ENCODE measurements around the gene FAM228B. TPM values are rescaled to one million over a fixed set of nuclear protein-coding genes. Genes with fewer than 3 reads are reported as not detected.

Gene FAM228B
- total and polyA plus RNA-seq, 2 donors from 2014 or later: 23.2 to 35.2 TPM

- Histone ChIP-seq H3K36me3 (ENCODE audit: control insufficient read depth in 2 of 3, insufficient read depth in 3 of 3, low read length in 3 of 3) (peaks cover 0 to 25% (median 12%) of the 10 kb centered on the region in 3 donors), H3K4me3 (ENCODE audit: low read length in 3 of 3) (no peak overlapping the region), H3K27me3 (ENCODE audit: control insufficient read depth, insufficient read depth, low read length) (no peaks in the 10 kb centered on the region), H3K9me3 (ENCODE audit: control insufficient read depth in 2 of 3, insufficient read depth in 1 of 3, low read length in 3 of 3) (no peaks in the 10 kb centered on the region), H3K27ac (ENCODE audit: low read depth in 2 of 2, low read length in 2 of 2) (no peak overlapping the region), H3K9ac (ENCODE audit: low read length in 3 of 3) (no peak overlapping the region), H3K4me1 (ENCODE audit: control insufficient read depth in 2 of 3, insufficient read depth in 2 of 3, low read depth in 1 of 3, low read length in 3 of 3) (no peaks in the 10 kb centered on the region)
- no peak for TF ChIP-seq CTCF (IDR thresholded peaks at IDR 0.05; ENCODE audit: borderline replicate concordance, extremely low read depth, insufficient read depth)
- DNase-seq (no peak), FAIRE-seq (no peak)
- intact Hi-C loops (cut with DNase I): no loop called here
Observed at GRCh38 chr2:24200799-24201198, 77.5 kb downstream of the FAM228B start.

- Histone ChIP-seq H3K36me3 (ENCODE audit: control insufficient read depth in 2 of 3, insufficient read depth in 3 of 3, low read length in 3 of 3) (peaks cover 0 to 32% (median 12%) of the 10 kb centered on the region in 3 donors), H3K4me3 (ENCODE audit: low read length in 3 of 3) (no peak overlapping the region), H3K4me1 (ENCODE audit: control insufficient read depth in 2 of 3, insufficient read depth in 2 of 3, low read depth in 1 of 3, low read length in 3 of 3) (no peaks in the 10 kb centered on the region), H3K9ac (ENCODE audit: low read length in 3 of 3) (no peak overlapping the region), H3K27me3 (ENCODE audit: control insufficient read depth, insufficient read depth, low read length) (no peaks in the 10 kb centered on the region), H3K27ac (ENCODE audit: low read depth in 2 of 2, low read length in 2 of 2) (no peak overlapping the region), H3K9me3 (ENCODE audit: control insufficient read depth in 2 of 3, insufficient read depth in 1 of 3, low read length in 3 of 3) (no peaks in the 10 kb centered on the region)
- DNase-seq (peak in 4 of 5 donors; percentile 24 to 77 (median 57)), FAIRE-seq (no peak)
- TF ChIP-seq CTCF (IDR thresholded peaks at IDR 0.05; ENCODE audit: borderline replicate concordance, extremely low read depth, insufficient read depth): no peak
- intact Hi-C loops (cut with DNase I): no loop called here
Observed at GRCh38 chr2:24203029-24203786, 79.9 kb downstream of the FAM228B start.

GRCh38 chr2:24203787-24204150, 80.5 kb downstream of the FAM228B start:
- TF ChIP-seq CTCF (IDR thresholded peaks at IDR 0.05; ENCODE audit: borderline replicate concordance, extremely low read depth, insufficient read depth): no peak
- Histone ChIP-seq H3K27ac (ENCODE audit: low read depth in 2 of 2, low read length in 2 of 2) (no peak overlapping the region), H3K4me1 (ENCODE audit: control insufficient read depth in 2 of 3, insufficient read depth in 2 of 3, low read depth in 1 of 3, low read length in 3 of 3) (no peaks in the 10 kb centered on the region), H3K27me3 (ENCODE audit: control insufficient read depth, insufficient read depth, low read length) (no peaks in the 10 kb centered on the region), H3K4me3 (ENCODE audit: low read length in 3 of 3) (no peak overlapping the region), H3K9ac (ENCODE audit: low read length in 3 of 3) (no peak overlapping the region), H3K36me3 (ENCODE audit: control insufficient read depth in 2 of 3, insufficient read depth in 3 of 3, low read length in 3 of 3) (peaks cover 0 to 38% (median 16%) of the 10 kb centered on the region in 3 donors), H3K9me3 (ENCODE audit: control insufficient read depth in 2 of 3, insufficient read depth in 1 of 3, low read length in 3 of 3) (no peaks in the 10 kb centered on the region)
- FAIRE-seq: no peak
- intact Hi-C loops (cut with DNase I): no loop called here
- DNase-seq: no peak
